K562 (cell line): ENCODE results near the gene RBBP7.

Experiments used
- CREB1 ChIP-seq, 2 experiments: sonication (generic) in 1 of 2; formaldehyde crosslinking in 1 of 2; IDR thresholded peaks; 2 replicates each; pipeline versions ENCODE4 v1.6.1 to v1.8.0; 2012 to 2022; ENCODE audit warnings: inconsistent platforms in 1 of 2, mild to moderate bottlenecking in 1 of 2, missing genetic modification reagents in 1 of 2, moderate library complexity in 1 of 2
- CTCF ChIP-seq, 3 experiments: IDR thresholded peaks in 2 of 3; conservative IDR thresholded peaks in 1 of 3; 2 replicates each; pipeline ENCODE4 v1.5.1; 2011 to 2012; ENCODE audit warnings: low read length in 3 of 3, mild to moderate bottlenecking in 3 of 3, control low read depth in 2 of 3, improper control_type of control experiment in 1 of 3, inconsistent platforms in 1 of 3, low read depth in 1 of 3, mixed read lengths in 1 of 3, moderate library complexity in 1 of 3; ENCODE audit not compliant: insufficient read depth in 2 of 3
- IRF2 ChIP-seq: sonication (generic); formaldehyde crosslinking; IDR thresholded peaks from 2 replicates; pipeline ENCODE4 v1.8.1; 2022; ENCODE audit warnings: mild to moderate bottlenecking, missing genetic modification reagents
- KDM5B ChIP-seq: fragments of 200-600 bp; sonication (generic); IDR thresholded peaks from 2 replicates; pipeline ENCODE4 v1.6.1; 2012; ENCODE audit warnings: low read depth, mild to moderate bottlenecking, moderate library complexity, low read length, control low read depth, inconsistent platforms; ENCODE audit not compliant: insufficient replicate concordance
- POLR2A ChIP-seq: fragments of 450-650 bp; conservative IDR thresholded peaks from 2 replicates; pipeline ENCODE4 v1.6.1; 2016
- POLR2AphosphoS5 ChIP-seq: IDR thresholded peaks from 2 replicates; pipeline ENCODE4 v1.6.1; 2011; ENCODE audit warnings: mild to moderate bottlenecking, low read depth, low read length, moderate library complexity; ENCODE audit not compliant: control insufficient read depth, insufficient read depth
- SPI1 ChIP-seq: IDR thresholded peaks from 2 replicates; pipeline ENCODE4 v1.6.1; 2011; ENCODE audit warnings: low read depth, low read length, control low read depth, borderline replicate concordance
- SREBF2 ChIP-seq: sonication (generic); formaldehyde crosslinking; IDR thresholded peaks from 2 replicates; pipeline ENCODE4 v1.4.0; 2020; ENCODE audit warnings: mild to moderate bottlenecking, missing genetic modification reagents
- ZFX ChIP-seq: sonication (generic); formaldehyde crosslinking; IDR thresholded peaks from 2 replicates; pipeline ENCODE4 v1.8.0; 2022; ENCODE audit warnings: mild to moderate bottlenecking, missing genetic modification reagents, moderate library complexity
- ZHX1 ChIP-seq: fragments of 150-350 bp; conservative IDR thresholded peaks from 2 replicates; pipeline ENCODE4 v1.6.1; 2014; ENCODE audit warnings: low read length
- ZNF121 ChIP-seq: sonication (generic); formaldehyde crosslinking; conservative IDR thresholded peaks from 2 replicates; pipeline ENCODE4 v1.8.0; 2022; ENCODE audit warnings: missing genetic modification reagents
- TF ChIP-seq, protein P1 (sequence below): fragments of 250-450 bp; sonication (Bioruptor Pico); IDR thresholded peaks from 2 replicates; pipeline ENCODE4 v1.4.0; 2020; ENCODE audit warnings: mild to moderate bottlenecking, moderate library complexity

GRCh38 chrX:16848541-16848940, 21.6 kb downstream of the RBBP7 start:
- TF ChIP-seq SREBF2 (CRISPR knock-in tag): no peak
- TF ChIP-seq ZNF121 (CRISPR knock-in tag): no peak
- TF ChIP-seq ZFX (CRISPR knock-in tag): no peak
- TF ChIP-seq, protein P1, sequence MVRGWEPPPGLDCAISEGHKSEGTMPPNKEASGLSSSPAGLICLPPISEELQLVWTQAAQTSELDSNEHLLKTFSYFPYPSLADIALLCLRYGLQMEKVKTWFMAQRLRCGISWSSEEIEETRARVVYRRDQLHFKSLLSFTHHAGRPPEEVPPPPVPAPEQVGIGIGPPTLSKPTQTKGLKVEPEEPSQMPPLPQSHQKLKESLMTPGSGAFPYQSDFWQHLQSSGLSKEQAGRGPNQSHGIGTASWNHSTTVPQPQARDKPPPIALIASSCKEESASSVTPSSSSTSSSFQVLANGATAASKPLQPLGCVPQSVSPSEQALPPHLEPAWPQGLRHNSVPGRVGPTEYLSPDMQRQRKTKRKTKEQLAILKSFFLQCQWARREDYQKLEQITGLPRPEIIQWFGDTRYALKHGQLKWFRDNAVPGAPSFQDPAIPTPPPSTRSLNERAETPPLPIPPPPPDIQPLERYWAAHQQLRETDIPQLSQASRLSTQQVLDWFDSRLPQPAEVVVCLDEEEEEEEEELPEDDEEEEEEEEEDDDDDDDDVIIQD (CRISPR knock-in tag): no peak
- TF ChIP-seq CTCF (IDR thresholded peaks at IDR 0.05 in 2 of 3, conservative IDR thresholded peaks at IDR 0.05 in 1 of 3; ENCODE audit: insufficient read depth in 2 of 3, low read depth in 1 of 3, low read length in 3 of 3): no peak
- no peak for TF ChIP-seq ZHX1
- no peak for TF ChIP-seq POLR2AphosphoS5
- no peak for TF ChIP-seq SPI1
- TF ChIP-seq CREB1 (IDR thresholded peaks at IDR 0.05): no peak
- no peak for TF ChIP-seq CREB1 (CRISPR knock-in tag; IDR thresholded peaks at IDR 0.05)
- no peak for TF ChIP-seq KDM5B
- no peak for TF ChIP-seq POLR2A
- no peak for TF ChIP-seq IRF2 (CRISPR knock-in tag)
